ENCODE data around the gene PREX1.

PREX1 gene

GRCh38 chr20:48624315-48625020 is 203.3 kb downstream of the PREX1 start:
- no peak overlapping the region for H3K27ac ChIP-seq
- H3K4me3 ChIP-seq: no peak overlapping the region
- H3K36me3 ChIP-seq: peaks cover 12 to 57% (median 32%) of the 10 kb centered on the region in 3 donors
- H3K4me1 ChIP-seq: peaks cover 0 to 24% (median 18%) of the 10 kb centered on the region in 4 donors
- intact Hi-C loops (cut with DNase I; ENCODE audit: low total_unique reads): no loop called here
- DNase-seq: no peak
- H3K9me3 ChIP-seq: no peaks in the 10 kb centered on the region
- TF ChIP-seq CTCF (IDR thresholded peaks at IDR 0.05): no peak
- H3K27me3 ChIP-seq: no peaks in the 10 kb centered on the region

GRCh38 chr20:48623906-48624265 is 203.9 kb downstream of the PREX1 start:
- Histone ChIP-seq H3K9me3 (no peaks in the 10 kb centered on the region), H3K27ac (no peak overlapping the region), H3K27me3 (no peaks in the 10 kb centered on the region), H3K36me3 (peaks cover 12 to 51% (median 26%) of the 10 kb centered on the region in 3 donors), H3K4me3 (no peak overlapping the region), H3K4me1 (peaks cover 0 to 28% (median 18%) of the 10 kb centered on the region in 4 donors)
- DNase-seq: no peak
- intact Hi-C loops (cut with DNase I; ENCODE audit: low total_unique reads): no loop called here
- TF ChIP-seq CTCF (IDR thresholded peaks at IDR 0.05): no peak

- Histone ChIP-seq H3K36me3 (peaks cover 12 to 47% (median 26%) of the 10 kb centered on the region in 3 donors), H3K9me3 (no peaks in the 10 kb centered on the region), H3K4me1 (peaks cover 0 to 28% (median 18%) of the 10 kb centered on the region in 4 donors), H3K27me3 (no peaks in the 10 kb centered on the region), H3K4me3 (no peak overlapping the region), H3K27ac (no peak overlapping the region)
- TF ChIP-seq CTCF (IDR thresholded peaks at IDR 0.05): no peak
- DNase-seq: no peak
- intact Hi-C loops (cut with DNase I; ENCODE audit: low total_unique reads): no loop called here
Measured at GRCh38 chr20:48623176-48623905, 204.5 kb downstream of the PREX1 start.

- H3K27ac ChIP-seq: no peak overlapping the region
- peaks cover 0 to 28% (median 18%) of the 10 kb centered on the region in 4 donors for H3K4me1 ChIP-seq
- H3K27me3 ChIP-seq: no peaks in the 10 kb centered on the region
- intact Hi-C loops (cut with DNase I; ENCODE audit: low total_unique reads): no loop called here
- peaks cover 12 to 39% (median 22%) of the 10 kb centered on the region in 3 donors for H3K36me3 ChIP-seq
- H3K4me3 ChIP-seq: no peak overlapping the region
- DNase-seq: no peak
- no peak for TF ChIP-seq CTCF (IDR thresholded peaks at IDR 0.05)
- no peaks in the 10 kb centered on the region for H3K9me3 ChIP-seq
Measured at GRCh38 chr20:48622421-48622820, 205.4 kb downstream of the PREX1 start.

- Histone ChIP-seq H3K27ac (no peak overlapping the region), H3K36me3 (peaks cover 12 to 31% (median 20%) of the 10 kb centered on the region in 3 donors), H3K27me3 (no peaks in the 10 kb centered on the region), H3K4me3 (no peak overlapping the region), H3K9me3 (no peaks in the 10 kb centered on the region), H3K4me1 (peaks cover 0 to 25% (median 18%) of the 10 kb centered on the region in 4 donors)
- no peak for TF ChIP-seq CTCF (IDR thresholded peaks at IDR 0.05)
- intact Hi-C loops (cut with DNase I; ENCODE audit: low total_unique reads): no loop called here
- no peak for DNase-seq
Measured at GRCh38 chr20:48621376-48622078, 206.3 kb downstream of the PREX1 start.
